A673 (cell line): Measurements from ENCODE around the gene ACADL.

Experiments
- CTCF ChIP-seq: fragments of 300-800, 200-600 bp; sonication (generic); conservative IDR thresholded peaks from 2 replicates; pipeline ENCODE4 v1.5.1; 2017; ENCODE audit warnings: low read depth, mild to moderate bottlenecking, antibody characterized with exemption, low read length, moderate library complexity, mixed read lengths
- EZH2 ChIP-seq: fragments of 200-600 bp; sonication (generic); IDR thresholded peaks from 2 replicates; pipeline ENCODE4 v1.6.1; 2017; ENCODE audit warnings: borderline replicate concordance, low read depth, mild to moderate bottlenecking, mixed read lengths, antibody characterized with exemption, low read length; ENCODE audit not compliant: poor library complexity, severe bottlenecking

GRCh38 chr2:210167227-210167626 lies 58.0 kb downstream of the ACADL start:
- no peak for TF ChIP-seq CTCF
- no peak for TF ChIP-seq EZH2
